ENCODE measurements around the gene CBFA2T3.

The CBFA2T3 gene

DNA sequence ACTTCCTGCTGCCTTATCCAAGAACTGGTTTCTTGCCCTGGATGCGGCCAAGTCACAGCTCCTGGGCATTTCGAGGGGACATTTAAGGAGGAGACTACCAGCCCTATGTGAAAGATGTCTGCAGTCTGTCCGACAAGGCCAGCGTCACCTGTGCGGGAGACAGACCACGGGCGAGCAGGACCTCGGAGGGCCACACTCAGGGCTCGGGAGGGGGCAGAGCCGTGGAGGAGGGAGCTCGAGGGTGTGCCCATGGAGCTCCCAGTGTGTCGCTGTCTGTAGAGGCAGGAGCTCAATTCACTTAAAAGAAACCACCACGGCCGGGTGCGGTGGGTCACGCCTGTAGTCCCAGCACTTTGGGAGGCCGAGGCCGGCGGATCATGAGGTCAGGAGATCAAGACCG is 33.3 kb downstream of the CBFA2T3 start:
- no peak for DNase-seq (ENCODE audit: low read depth, low spot score)
- H3K27ac ChIP-seq: no peak overlapping the region

DNA sequence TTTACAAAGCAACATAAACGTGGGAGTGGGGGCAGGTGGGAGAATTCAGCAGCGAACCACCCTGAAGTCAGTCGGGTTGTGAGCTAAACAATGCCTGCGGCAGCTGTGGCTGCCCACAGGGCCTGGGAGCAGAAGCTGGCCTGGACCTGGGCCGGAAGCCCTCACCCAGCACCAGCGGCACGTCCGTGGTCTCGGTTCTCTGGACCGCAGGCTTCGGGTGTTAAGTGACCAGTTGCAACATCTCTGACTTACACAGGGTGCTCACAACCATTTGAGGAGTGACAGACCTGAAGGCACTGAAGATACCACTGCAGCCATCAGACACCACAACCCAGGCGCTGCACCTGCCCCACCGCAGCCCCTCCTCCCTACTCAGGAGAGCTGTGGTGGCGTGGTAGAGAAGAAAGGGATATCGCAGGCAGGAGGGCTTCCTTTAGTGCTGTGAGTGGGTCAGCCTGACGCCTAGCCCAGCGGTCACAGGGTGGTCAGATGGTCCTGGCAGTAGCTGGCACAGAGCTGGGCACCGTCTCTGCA is 33.8 kb downstream of the CBFA2T3 start:
- DNase-seq (ENCODE audit: low read depth, low spot score): no peak
- H3K27ac ChIP-seq: no peak overlapping the region

DNA sequence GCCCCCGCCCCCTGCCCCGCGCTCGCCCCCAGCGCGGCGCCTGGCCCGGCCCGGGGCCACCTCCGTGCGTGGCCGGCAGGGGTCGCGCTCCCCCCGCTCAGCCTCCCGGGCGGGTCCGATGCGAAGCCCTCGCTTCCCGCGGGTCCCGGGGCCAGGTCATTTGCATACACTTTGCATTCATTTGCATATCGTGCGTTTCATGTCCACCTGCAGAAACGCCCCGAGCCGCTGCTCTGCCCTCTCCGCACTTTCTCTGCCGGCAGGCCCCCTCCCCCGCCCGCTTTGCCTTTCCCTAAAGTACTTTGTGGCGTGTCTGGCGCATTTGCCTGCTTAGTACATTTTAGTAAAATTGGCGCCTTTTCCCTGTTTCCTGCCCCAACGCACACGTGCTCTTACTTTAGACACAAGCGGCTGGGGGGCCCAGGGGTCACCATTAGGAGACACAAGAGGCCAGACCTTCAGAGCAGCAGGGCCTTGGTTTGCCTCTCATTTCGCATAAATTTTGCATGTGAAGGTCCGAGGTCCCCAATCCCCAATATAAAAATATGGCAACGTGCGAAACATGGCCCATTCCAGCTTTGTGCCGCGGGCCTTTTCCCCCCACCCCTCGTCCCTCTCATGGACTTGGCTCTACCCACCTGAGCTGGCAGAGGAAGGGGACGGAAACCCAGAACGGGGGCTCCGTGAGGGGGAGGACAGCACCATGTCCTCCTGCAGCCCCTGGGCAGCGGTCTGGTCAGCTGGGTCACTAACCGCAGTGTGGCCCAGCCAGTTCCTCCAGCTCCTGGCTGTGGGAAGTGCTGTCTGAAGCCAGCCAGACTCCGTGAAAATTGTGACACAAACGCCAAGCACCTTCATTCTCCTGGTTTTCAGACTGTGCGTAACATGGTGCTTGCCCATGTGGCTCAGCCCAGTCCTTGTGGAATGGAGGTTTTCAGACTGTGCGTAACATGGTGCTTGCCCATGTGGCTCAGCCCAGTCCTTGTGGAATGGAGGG is 34.8 kb downstream of the CBFA2T3 start:
- no peak overlapping the region for H3K27ac ChIP-seq
- DNase-seq (ENCODE audit: low read depth, low spot score): no peak

DNA sequence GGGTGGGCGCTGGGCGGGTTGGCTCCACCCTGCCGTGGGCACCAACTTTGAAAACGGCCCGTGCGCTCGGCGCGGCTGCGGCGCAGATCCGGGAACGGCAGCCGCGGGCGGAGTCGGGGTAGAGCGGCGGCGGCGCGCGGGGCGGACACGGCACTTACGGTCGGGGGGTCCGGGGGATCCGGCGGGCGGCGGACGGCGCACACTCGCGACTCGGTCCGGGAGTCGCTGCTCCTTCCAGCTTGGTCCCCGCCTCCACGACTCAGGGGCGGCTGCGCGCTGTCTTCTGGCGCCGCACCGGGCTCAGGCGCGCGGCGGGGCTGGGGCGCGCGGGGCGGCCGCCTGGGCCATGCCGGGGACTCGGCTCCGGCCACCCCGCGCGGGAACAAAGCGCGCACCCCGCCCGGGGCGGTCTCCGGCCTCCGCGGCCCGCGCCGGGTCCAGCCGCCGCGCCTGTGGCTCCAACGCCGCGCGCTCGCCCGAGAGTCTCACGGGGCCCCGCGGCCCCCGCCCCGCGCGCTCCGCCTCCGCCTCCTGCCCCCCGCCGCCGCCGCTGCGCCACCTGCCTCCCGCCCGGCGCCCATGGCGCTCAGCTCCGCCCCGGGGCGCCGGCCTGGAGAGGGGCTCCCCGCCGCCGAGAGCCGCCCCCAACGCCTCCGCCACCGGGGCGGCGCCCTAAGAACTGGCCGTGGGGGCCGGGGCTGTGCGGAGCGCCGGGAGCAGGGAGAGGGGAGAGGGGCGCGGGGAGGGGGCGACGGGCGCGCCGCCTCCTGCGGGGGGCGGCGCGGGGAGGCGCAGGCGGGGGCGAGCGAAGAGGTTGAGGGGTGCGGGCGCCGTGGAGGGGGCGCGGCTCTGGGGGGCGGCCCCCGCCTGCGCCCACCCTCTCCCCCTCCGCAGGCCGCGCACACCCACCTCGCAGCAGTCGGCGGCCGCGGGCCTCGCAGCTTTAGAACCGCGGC is 35.9 kb downstream of the CBFA2T3 start:
- no peak for DNase-seq (ENCODE audit: low read depth, low spot score)
- no peak overlapping the region for H3K27ac ChIP-seq

DNA sequence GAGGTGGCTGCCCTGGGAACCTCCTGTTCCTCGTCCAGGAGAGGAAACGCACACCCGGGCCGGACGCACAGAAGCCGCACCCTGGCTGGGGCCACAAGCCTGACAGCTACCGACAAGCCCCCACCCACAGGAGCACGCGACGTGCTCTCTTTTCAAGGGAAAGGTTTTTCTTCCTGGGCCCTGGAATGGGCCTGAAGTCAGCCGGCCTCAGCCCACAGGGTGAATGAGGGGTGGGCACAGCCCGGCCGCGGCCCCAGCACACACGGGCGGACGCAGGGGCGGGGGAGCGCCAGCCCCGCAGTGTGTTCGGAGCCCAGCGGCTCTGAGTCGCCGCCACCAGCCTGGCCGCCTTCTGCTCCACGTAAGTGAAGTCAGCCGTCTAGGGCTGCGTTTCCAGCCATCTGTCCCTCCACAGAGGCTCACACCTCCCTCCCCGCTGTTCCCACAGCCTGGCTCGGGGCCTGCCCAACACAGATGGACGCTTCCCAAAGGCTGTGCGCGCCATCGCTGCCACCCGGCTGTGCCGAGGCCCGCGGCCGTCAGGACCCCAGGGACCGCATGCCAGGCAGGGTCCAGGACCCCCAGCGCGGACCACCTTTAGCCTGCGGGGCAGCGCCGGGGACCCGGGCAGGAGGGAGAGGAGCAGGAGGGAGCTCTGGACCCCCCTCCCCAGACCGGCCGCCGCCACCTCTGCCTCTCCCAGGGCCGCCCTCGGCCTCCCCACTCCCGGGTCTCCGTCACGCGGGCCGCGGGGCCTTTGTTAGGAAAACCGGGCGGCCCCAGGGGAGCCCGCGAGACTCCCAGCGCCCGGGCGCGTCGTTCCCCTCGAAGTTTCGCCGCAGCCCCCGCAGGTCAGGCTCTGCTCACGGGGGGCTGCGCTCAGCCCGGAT is 36.8 kb downstream of the CBFA2T3 start:
- DNase-seq (ENCODE audit: low read depth, low spot score): no peak
- H3K27ac ChIP-seq: no peak overlapping the region

DNA sequence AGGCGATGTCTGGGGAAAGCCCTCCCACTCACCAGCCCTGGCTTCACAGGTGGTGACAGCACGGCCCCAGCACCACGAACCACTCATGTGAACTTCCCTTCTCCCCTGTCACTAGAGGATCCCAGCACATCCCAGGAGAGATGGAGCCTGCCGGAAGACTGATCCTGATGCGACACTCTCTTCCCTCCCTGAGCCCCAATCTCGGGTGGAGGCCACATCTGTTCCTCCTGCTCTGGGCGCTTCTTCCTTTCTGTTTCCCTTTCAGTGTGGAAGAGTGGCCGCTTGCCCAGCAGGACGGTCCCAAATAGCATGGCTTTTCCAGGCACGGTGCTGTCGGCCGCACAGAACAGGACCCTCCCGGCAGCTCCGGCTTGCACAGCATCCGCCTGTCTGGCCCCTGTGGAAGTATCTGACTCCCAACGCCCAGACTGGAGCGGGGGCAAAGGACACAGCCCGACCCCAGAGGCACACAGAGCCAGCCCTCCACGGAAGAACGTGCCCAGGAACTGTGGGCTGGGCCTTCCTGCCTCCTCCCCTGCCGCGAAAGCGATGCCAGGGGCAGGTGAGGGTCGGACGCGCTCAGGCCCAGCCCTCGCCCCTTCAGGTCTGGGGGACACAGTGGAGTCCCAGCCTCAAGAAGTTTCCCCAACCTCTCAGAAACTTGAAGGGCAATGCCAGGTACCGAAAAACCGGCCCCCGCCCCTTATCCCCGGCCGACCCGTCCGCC is 37.6 kb downstream of the CBFA2T3 start:
- DNase-seq (ENCODE audit: low read depth, low spot score): no peak
- no peak overlapping the region for H3K27ac ChIP-seq

DNA sequence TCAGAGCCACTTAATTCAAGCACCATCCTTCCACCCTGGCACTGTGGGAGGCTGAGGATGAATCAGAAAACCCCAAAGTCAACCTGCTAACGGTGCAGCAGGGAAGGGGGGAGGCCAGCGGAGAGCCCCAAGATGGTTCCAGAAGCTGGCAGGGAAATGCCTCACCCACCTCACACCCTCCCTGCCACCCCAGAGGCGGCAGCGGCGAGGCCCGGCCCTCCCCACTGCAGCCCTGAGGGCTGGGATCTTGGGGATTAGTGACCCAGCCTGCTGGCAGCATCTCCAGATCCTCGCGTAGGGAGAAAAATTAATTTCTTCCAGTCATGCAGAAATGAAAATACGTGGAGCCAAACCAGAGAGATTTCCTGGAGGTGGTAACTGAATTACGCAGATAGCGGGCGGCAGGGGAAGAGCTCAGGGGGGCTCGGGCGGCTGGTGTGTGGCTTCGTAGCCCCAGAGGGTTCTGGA is 38.2 kb downstream of the CBFA2T3 start:
- no peak overlapping the region for H3K27ac ChIP-seq
- DNase-seq (ENCODE audit: low read depth, low spot score): no peak

DNA sequence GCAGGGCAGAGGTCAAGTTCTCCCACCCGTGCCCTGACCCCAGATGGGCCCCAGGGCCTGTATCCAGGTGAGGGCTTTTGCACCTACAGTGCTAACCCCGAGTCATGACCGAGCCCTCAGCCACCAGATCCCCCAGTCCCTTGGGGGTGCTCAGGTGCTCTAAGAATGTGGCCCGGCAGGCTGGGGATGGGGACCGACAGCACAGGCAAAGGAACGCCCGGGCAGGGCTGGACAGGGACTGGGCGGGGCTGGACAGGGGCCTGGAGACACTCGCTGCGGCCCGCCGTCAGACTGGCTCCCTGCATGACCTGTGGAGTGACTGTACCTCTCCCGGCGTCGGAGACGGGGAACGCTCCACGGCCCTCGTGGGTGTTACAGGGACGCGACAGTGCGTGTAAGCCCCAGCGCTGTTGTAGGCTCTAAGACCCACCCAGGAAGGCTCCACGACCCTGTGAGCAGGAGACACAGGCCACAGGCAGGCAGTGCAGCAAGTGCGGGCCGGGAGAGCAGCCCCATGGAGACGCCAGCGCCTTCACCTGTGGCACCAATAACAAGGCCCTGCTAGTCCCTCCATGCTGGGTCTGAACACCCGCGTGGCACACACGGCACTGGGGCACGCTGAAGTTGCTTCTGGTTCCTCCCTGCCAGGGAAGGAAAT is 38.8 kb downstream of the CBFA2T3 start:
- DNase-seq (ENCODE audit: low read depth, low spot score): no peak
- no peak overlapping the region for H3K27ac ChIP-seq

DNA sequence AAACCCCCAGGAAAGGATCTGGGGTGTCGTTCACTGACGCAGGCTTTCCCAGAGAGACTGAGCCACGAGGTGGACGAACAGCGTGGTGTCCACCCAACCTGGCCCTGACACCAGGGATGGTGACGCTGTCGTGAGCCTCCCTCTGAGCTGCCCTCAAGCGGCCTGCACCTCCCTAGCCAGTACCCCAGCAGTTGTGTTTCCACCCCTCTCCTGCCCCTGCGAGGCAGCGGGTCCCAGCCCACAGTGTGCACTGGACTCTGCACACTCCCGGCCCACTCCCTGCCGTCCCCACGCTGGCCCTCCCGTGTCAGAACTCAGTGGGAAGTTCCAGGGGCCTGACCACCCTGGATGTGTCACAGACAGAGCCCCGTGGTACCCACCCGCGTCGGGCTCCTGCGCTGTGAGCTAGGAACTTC is 39.8 kb downstream of the CBFA2T3 start:
- H3K27ac ChIP-seq: no peak overlapping the region
- no peak for DNase-seq (ENCODE audit: low read depth, low spot score)

DNA sequence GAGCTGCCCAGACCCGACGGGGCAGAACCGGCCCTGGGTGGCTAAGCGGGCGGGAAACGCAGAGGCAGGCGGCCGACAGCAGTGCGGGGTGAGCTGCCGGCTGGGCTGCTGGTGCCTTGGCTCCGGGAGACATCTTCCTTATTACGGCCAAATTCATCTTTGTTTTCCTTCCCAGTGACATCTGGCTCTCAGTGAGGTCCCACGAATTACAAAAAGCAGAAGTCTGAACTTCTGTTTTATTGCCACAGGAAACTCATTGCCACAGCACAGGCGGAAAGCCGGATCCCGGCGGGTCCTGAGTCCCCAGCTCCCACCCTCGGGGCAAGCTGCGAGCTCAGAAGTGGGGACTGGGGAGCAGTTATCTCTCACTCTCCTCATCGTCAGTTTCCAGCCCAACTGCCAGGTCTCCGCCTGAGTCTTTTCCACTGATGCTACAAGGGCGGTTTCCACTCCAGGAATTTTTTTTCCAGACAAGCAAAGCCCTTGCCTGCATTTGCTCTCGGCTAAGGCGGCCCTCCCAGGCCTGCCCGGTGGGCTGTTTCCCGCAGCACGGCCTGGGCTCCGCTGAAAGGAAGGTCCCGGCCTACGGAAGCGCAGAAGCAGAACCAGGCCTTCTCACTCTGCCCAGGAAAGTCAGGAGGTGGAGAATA is 40.3 kb downstream of the CBFA2T3 start:
- no peak for DNase-seq (ENCODE audit: low read depth, low spot score)
- H3K27ac ChIP-seq: no peak overlapping the region

DNA sequence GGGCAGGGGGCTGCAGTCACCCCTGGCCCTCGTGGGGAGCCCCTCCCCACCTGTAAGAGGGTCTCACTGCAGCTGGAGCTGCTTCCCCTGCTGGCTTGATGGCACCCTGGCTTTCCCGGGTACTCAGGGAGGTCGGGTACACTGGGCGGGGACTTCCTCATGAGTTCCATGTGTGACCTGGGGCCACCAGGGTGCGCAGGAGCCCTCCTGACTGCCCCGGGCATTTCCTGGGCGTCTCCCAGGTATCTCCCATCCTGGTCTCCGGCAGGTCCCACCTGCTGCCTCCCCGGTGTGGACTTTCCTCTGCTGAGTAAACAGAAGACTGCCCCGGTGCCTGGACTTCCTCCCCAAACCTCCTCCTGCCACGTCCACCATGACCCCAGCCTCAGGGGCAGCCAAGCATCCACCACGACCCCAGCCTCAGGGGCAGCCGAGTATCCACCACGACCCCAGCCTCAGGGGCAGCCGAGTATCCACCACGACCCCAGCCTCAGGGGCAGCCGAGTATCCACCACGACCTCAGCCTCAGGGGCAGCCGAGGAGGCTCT is 40.9 kb downstream of the CBFA2T3 start:
- no peak overlapping the region for H3K27ac ChIP-seq
- DNase-seq (ENCODE audit: low read depth, low spot score): no peak

DNA sequence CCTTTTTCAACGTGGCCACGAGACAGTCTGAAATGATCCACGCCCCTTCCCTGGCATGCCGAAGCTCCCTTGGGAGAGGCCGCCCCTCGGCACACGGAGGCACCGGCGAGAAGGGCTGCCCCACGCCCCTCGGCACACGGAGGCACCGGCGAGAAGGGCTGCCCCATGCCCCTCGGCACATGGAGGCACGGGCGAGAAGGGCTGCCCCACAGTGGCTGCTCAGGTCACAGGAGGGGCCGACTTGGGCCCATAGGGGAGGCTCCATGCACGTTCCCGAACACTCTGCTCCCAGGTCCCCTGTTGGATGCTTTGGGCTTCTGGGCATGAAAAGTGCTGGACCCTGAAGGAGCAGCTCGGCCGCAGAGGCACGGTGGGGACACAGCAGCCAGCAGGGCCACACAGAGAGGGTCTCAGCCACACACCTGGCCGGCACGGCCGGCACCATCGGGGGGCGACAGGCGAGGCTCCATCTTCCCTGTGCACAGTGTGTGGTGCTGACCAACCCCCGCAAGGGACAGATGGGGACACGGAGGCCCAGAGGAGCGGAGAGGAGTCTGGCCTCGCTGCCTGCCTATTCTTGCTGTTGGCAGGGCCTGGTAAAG is 42.8 kb downstream of the CBFA2T3 start:
- DNase-seq (ENCODE audit: low read depth, low spot score): no peak
- H3K27ac ChIP-seq: no peak overlapping the region

DNA sequence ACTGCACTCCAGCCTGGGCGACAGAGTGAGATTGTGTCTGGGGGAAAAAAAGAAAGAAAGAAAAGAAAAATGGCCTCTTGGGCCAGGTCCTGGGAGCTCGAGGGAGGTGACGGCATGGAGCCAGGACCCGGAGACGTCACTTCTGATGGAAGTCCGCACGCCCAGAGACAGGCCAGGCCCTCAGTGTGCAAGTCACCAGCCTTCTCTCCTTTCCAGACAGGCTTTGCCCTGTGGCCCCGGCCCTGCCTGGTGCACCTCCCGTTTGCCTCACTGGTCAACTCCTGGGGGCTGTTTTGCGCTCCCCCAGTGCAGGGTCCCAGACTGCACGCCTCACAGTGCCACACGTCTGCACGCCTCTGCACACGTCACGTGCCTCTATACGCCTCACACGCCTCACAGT is 44.1 kb downstream of the CBFA2T3 start:
- no peak overlapping the region for H3K27ac ChIP-seq
- no peak for DNase-seq (ENCODE audit: low read depth, low spot score)

DNA sequence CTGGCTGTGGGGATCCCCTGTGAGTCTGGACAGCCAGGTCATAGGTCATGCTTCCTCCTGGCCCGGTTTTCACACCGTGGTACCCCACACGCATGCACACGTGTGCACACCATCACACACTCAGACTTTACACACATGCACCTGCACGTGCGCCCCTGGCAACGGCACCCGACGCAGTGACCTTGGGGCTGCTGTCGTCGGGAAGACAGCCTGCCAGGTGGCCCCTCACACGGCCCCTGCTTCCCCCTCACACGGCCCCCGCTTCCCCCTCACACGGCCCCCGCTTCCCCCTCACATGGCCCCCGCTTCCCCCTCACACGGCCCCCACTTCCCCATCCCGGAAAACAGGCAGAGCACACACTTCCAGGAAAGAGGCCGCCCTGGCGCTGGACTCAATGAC is 45.1 kb downstream of the CBFA2T3 start:
- DNase-seq (ENCODE audit: low read depth, low spot score): no peak
- H3K27ac ChIP-seq: no peak overlapping the region

DNA sequence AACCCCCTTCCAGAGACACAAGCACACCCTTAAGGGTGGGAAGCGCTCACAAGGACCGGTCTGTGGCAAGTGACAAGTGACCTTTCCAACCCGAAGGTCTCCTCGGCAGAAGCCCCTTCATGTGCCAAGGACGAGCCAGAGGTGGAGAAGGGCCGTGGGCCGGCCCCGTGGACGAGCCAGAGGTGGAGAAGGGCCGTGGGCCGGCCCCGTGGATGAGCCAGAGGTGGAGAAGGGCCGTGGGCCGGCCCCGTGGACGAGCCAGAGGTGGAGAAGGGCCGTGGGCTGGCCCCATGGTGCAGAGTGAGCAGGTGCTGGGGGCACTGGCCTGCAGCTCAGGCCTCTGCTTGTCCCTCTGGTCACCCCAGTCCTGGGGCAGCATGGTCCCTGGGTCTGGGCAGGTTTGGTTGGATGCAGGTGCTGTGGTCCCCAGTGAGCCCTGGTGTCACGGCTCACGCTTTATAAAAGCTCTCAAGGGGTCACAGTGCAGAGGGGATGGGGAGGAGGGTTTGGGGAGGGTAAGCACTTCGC is 45.6 kb downstream of the CBFA2T3 start:
- no peak for DNase-seq (ENCODE audit: low read depth, low spot score)

DNA sequence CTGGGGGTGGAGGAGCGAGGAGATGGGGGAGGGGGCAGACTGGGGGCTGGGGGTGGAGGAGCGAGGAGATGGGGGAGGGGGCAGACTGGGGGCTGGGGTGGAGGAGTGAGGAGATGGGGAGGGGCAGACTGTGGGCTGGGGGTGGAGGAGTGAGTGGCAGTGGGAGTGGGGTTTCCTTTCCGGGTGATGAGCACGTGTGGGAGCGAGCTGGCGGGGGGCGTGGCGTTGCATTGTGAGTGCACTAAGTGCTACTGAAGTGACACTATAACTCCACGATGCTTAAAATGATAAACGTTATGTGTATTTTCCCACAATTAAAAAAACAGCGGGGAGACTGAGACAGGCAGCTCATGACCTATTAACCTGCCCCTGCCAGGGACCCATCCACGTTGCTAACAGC is 46.3 kb downstream of the CBFA2T3 start:
- no peak overlapping the region for H3K27ac ChIP-seq
- no peak for DNase-seq (ENCODE audit: low read depth, low spot score)

More for the DNA sequence above, 45.6 kb downstream of the CBFA2T3 start:
- no peak overlapping the region for H3K27ac ChIP-seq

DNA sequence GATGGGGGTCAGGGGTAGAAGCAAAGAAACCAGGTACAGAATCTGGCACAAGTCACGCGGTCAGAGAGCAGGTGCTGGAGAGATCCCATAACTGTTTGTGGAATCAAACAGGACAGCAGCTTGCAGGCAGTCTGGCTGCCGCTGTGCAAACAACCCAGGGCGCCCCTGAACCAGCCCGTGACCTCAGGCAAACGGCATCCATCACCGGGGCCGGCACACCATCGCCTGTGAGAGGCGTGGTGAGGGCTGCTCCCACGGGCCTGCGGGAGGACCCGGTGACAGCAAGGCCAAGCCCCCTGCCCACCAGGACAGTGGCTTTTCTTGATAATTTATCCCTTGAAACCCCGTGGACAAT is 47.9 kb downstream of the CBFA2T3 start:
- H3K27ac ChIP-seq: no peak overlapping the region
- DNase-seq (ENCODE audit: low read depth, low spot score): no peak

All from epithelial cell of prostate (primary cell).